ENCODE measurements around the gene MTCH2.
"Not testable (repeated sequence)": the region's sequence is repeated elsewhere in the genome, so short reads cannot be mapped to it uniquely, and the experiment has no call there.

Gene MTCH2

GRCh38 chr11:47672283-47672730, 29.9 kb upstream of the MTCH2 start:
- DNase-seq (ENCODE audit: extremely low read depth, low read depth), result no peak
- no peak for TF ChIP-seq CTCF (IDR thresholded peaks at IDR 0.05; ENCODE audit: low read depth, low read length)

- DNase-seq (ENCODE audit: extremely low read depth, low read depth), result no peak
- no peak for TF ChIP-seq CTCF (IDR thresholded peaks at IDR 0.05; ENCODE audit: low read depth, low read length)
Observed at GRCh38 chr11:47669856-47670255, 27.5 kb upstream of the MTCH2 start.

GRCh38 chr11:47668665-47669064, 26.3 kb upstream of the MTCH2 start:
- DNase-seq (ENCODE audit: extremely low read depth, low read depth), result no peak
- TF ChIP-seq CTCF (IDR thresholded peaks at IDR 0.05; ENCODE audit: low read depth, low read length), result no peak

- no peak for DNase-seq (ENCODE audit: extremely low read depth, low read depth)
- TF ChIP-seq CTCF (IDR thresholded peaks at IDR 0.05; ENCODE audit: low read depth, low read length), result no peak
Observed at GRCh38 chr11:47667555-47667954, 25.2 kb upstream of the MTCH2 start.

- no peak for TF ChIP-seq CTCF (IDR thresholded peaks at IDR 0.05; ENCODE audit: low read depth, low read length)
- DNase-seq (ENCODE audit: extremely low read depth, low read depth), result no peak
Observed at GRCh38 chr11:47667135-47667534, 24.8 kb upstream of the MTCH2 start.

GRCh38 chr11:47664936-47665335, 22.6 kb upstream of the MTCH2 start:
- not testable (repeated sequence) for DNase-seq (ENCODE audit: extremely low read depth, low read depth)

- no peak for DNase-seq (ENCODE audit: extremely low read depth, low read depth)
- no peak for TF ChIP-seq CTCF (IDR thresholded peaks at IDR 0.05; ENCODE audit: low read depth, low read length)
Observed at GRCh38 chr11:47661245-47661644, 18.9 kb upstream of the MTCH2 start.

- TF ChIP-seq CTCF (IDR thresholded peaks at IDR 0.05; ENCODE audit: low read depth, low read length), result no peak
- no peak for DNase-seq (ENCODE audit: extremely low read depth, low read depth)
Observed at GRCh38 chr11:47659276-47659675, 16.9 kb upstream of the MTCH2 start.

Measured in AG09319 (cell line).